Progenitor cell of endocrine pancreas (in vitro differentiated cells): ENCODE measurements around the gene CDH23. TPM values are rescaled to one million over a fixed set of nuclear protein-coding genes. Genes with fewer than 3 reads are reported as not detected.

Experiments used
- DNase-seq: peaks from one replicate; pipeline ENCODE4 v3.0.0; 2021; ENCODE audit warnings: low spot score; ENCODE audit not compliant: unreplicated experiment
- H3K27ac Mint-ChIP-seq: 2 replicates; pipeline ENCODE4 v1.8.0; 2021; ENCODE audit warnings: mild to moderate bottlenecking, moderate library complexity, mixed read lengths
- H3K27me3 Mint-ChIP-seq: 2 replicates; pipeline ENCODE4 v1.8.0; 2021; ENCODE audit warnings: mixed read lengths
- H3K36me3 Mint-ChIP-seq: 2 replicates; pipeline ENCODE4 v1.8.0; 2022; ENCODE audit warnings: mixed read lengths; ENCODE audit not compliant: insufficient read depth
- H3K4me1 Mint-ChIP-seq: 2 replicates; pipeline ENCODE4 v1.8.0; 2021; ENCODE audit warnings: low read depth, mixed read lengths
- H3K4me3 Mint-ChIP-seq: 2 replicates; pipeline ENCODE4 v1.8.0; 2021; ENCODE audit warnings: low read depth, mild to moderate bottlenecking, moderate library complexity, mixed read lengths
- H3K9me3 Mint-ChIP-seq: 2 replicates; pipeline ENCODE4 v1.8.0; 2021; ENCODE audit warnings: low read depth, mixed read lengths
- CTCF ChIP-seq: fragments of 200-600 bp; sonication (generic); IDR thresholded peaks from one replicate; pipeline ENCODE4 v1.5.0; 2021; ENCODE audit warnings: antibody characterized with exemption, mild to moderate bottlenecking; ENCODE audit not compliant: unreplicated experiment
- total RNA-seq: library from RNA; stranded (reverse); gene quantifications from 2 replicates; pipeline ENCODE4 v1.2.1, GENCODE V29; 2021

Gene CDH23
- total RNA-seq, 1 donor from 2014 or later: 0.43 TPM

- DNase-seq: no peak
- no peaks in the 10 kb centered on the region for H3K36me3 Mint-ChIP-seq
Measured at GRCh38 chr10:71433768-71434744, 37.3 kb downstream of the CDH23 start.

GRCh38 chr10:71434760-71435394 is 38.2 kb downstream of the CDH23 start:
- Mint-ChIP-seq H3K4me1 (no peaks in the 10 kb centered on the region), H3K36me3 (no peaks in the 10 kb centered on the region), H3K27me3 (peaks cover 15% of the 10 kb centered on the region), H3K4me3 (no peak overlapping the region), H3K9me3 (no peaks in the 10 kb centered on the region), H3K27ac (no peak overlapping the region)
- TF ChIP-seq CTCF: no peak
- no peak for DNase-seq

More at GRCh38 chr10:71433768-71434744, 37.3 kb downstream of the CDH23 start:
- TF ChIP-seq CTCF: no peak
- Mint-ChIP-seq H3K27me3 (peaks cover 16% of the 10 kb centered on the region), H3K9me3 (no peaks in the 10 kb centered on the region), H3K4me1 (no peaks in the 10 kb centered on the region), H3K4me3 (no peak overlapping the region), H3K27ac (no peak overlapping the region)

GRCh38 chr10:71435571-71436267 is 39.0 kb downstream of the CDH23 start:
- no peaks in the 10 kb centered on the region for H3K4me1 Mint-ChIP-seq
- no peaks in the 10 kb centered on the region for H3K36me3 Mint-ChIP-seq
- no peak overlapping the region for H3K27ac Mint-ChIP-seq
- no peak for DNase-seq
- TF ChIP-seq CTCF: no peak
- no peak overlapping the region for H3K4me3 Mint-ChIP-seq
- no peaks in the 10 kb centered on the region for H3K9me3 Mint-ChIP-seq
- H3K27me3 Mint-ChIP-seq: peaks cover 21% of the 10 kb centered on the region

GRCh38 chr10:71436268-71437125 is 39.8 kb downstream of the CDH23 start:
- DNase-seq: no peak
- Mint-ChIP-seq H3K27me3 (peaks cover 21% of the 10 kb centered on the region), H3K4me1 (no peaks in the 10 kb centered on the region), H3K27ac (no peak overlapping the region), H3K4me3 (no peak overlapping the region), H3K9me3 (no peaks in the 10 kb centered on the region), H3K36me3 (no peaks in the 10 kb centered on the region)
- TF ChIP-seq CTCF: no peak
